ENCODE results near the gene ADGRG1. TPM values are rescaled to one million over a fixed set of nuclear protein-coding genes. Genes with fewer than 3 reads are reported as not detected.

ADGRG1 gene
- total and polyA plus RNA-seq, 2 experiments from 2014 or later, result 0.21 TPM; not detected in 1

- H3K36me3 ChIP-seq, result no peaks in the 10 kb centered on the region
- H3K4me3 ChIP-seq, result no peak overlapping the region
- H3K9me3 ChIP-seq (ENCODE audit: low read depth), result no peaks in the 10 kb centered on the region
- H3K27me3 ChIP-seq, result no peaks in the 10 kb centered on the region
- H3K4me1 ChIP-seq (ENCODE audit: low read depth), result no peaks in the 10 kb centered on the region
- H3K27ac ChIP-seq, result no peak overlapping the region
- DNase-seq (ENCODE audit: low read depth in 1 of 2, low spot score in 1 of 2), result no peak
- no peak for TF ChIP-seq CTCF (IDR thresholded peaks at IDR 0.05; ENCODE audit: low read depth, low read length)
These were observed 24.5 kb downstream of the ADGRG1 start for GRCh38 chr16:57652695-57653471.

- Histone ChIP-seq H3K9me3 (ENCODE audit: low read depth) (no peaks in the 10 kb centered on the region), H3K27me3 (no peaks in the 10 kb centered on the region), H3K4me1 (ENCODE audit: low read depth) (no peaks in the 10 kb centered on the region), H3K4me3 (no peak overlapping the region), H3K36me3 (no peaks in the 10 kb centered on the region), H3K27ac (no peak overlapping the region)
- peak in 1 of 2 donors; percentile 63 for DNase-seq (ENCODE audit: low read depth in 1 of 2, low spot score in 1 of 2)
- no peak for TF ChIP-seq CTCF (IDR thresholded peaks at IDR 0.05; ENCODE audit: low read depth, low read length)
These were observed 25.5 kb downstream of the ADGRG1 start for GRCh38 chr16:57653936-57654335.

GRCh38 chr16:57656342-57656955 is 28.0 kb downstream of the ADGRG1 start:
- Histone ChIP-seq H3K9me3 (ENCODE audit: low read depth) (no peaks in the 10 kb centered on the region), H3K27me3 (no peaks in the 10 kb centered on the region), H3K4me1 (ENCODE audit: low read depth) (no peaks in the 10 kb centered on the region), H3K27ac (no peak overlapping the region), H3K36me3 (no peaks in the 10 kb centered on the region), H3K4me3 (no peak overlapping the region)
- TF ChIP-seq CTCF (IDR thresholded peaks at IDR 0.05; ENCODE audit: low read depth, low read length), result no peak
- no peak for DNase-seq (ENCODE audit: low read depth in 1 of 2, low spot score in 1 of 2)

GRCh38 chr16:57657228-57657627 is 28.8 kb downstream of the ADGRG1 start:
- H3K4me3 ChIP-seq, result no peak overlapping the region
- TF ChIP-seq CTCF (IDR thresholded peaks at IDR 0.05; ENCODE audit: low read depth, low read length), result no peak
- DNase-seq (ENCODE audit: low read depth in 1 of 2, low spot score in 1 of 2), result no peak
- no peaks in the 10 kb centered on the region for H3K36me3 ChIP-seq
- H3K27me3 ChIP-seq, result no peaks in the 10 kb centered on the region
- no peaks in the 10 kb centered on the region for H3K9me3 ChIP-seq (ENCODE audit: low read depth)
- no peaks in the 10 kb centered on the region for H3K4me1 ChIP-seq (ENCODE audit: low read depth)
- H3K27ac ChIP-seq, result no peak overlapping the region

- Histone ChIP-seq H3K4me3 (no peak overlapping the region), H3K27me3 (no peaks in the 10 kb centered on the region), H3K27ac (no peak overlapping the region), H3K4me1 (ENCODE audit: low read depth) (no peaks in the 10 kb centered on the region), H3K9me3 (ENCODE audit: low read depth) (no peaks in the 10 kb centered on the region), H3K36me3 (no peaks in the 10 kb centered on the region)
- DNase-seq (ENCODE audit: low read depth in 1 of 2, low spot score in 1 of 2), result no peak
- no peak for TF ChIP-seq CTCF (IDR thresholded peaks at IDR 0.05; ENCODE audit: low read depth, low read length)
These were observed 29.9 kb downstream of the ADGRG1 start for GRCh38 chr16:57658130-57658877.
